HG03460 (cell line): ENCODE results near the gene GDPD2.
A peak's percentile ranks its signal among the peaks of the same experiment; 100 is the strongest.

Experiments used
- ATAC-seq: cut with Tn5 transposase; IDR thresholded peaks from one replicate; pipeline ENCODE4 v1.9.1; 2021; ENCODE audit not compliant: unreplicated experiment

Gene GDPD2

GRCh38 chrX:70437921-70438665 lies 15.0 kb downstream of the GDPD2 start:
- no peak for ATAC-seq

DNA sequence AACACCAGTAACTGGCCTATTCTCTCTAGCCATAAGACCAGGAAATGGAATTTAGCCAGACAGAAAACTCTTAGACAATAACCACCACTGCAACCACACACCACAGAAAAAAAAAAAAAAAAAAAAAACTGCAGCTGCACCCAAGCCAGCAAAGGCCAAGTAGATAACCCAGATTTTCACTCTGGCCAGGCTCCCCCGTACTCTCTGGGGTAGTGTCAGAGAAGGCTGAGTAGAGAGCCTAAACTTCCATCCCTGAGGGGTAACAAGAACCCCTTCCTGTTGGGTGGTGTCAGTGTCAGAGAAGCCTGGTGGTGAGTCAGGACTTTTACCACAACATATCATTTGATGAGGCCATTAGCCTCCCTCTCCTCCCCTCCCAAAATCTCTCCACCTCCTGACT lies 15.9 kb downstream of the GDPD2 start:
- no peak for ATAC-seq

DNA sequence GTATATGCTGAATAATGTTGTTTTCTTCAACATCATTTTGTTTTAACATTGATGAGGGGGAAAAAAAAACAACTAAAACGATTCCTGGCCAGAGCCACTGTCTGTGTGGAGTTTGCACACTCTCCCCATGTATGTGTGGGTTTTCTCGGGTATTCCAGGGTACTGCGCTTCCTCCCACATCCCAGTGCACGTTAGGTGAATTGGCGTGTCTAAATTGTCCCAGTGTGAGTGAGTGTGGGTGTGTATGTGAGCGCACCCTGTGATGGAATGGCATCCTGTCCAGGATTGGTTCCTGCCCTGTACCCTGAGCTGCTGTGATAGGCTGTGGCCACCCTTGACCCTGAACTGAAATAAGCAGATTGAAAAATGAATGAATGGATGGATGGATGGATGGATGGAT lies 19.1 kb downstream of the GDPD2 start:
- ATAC-seq = no peak

DNA sequence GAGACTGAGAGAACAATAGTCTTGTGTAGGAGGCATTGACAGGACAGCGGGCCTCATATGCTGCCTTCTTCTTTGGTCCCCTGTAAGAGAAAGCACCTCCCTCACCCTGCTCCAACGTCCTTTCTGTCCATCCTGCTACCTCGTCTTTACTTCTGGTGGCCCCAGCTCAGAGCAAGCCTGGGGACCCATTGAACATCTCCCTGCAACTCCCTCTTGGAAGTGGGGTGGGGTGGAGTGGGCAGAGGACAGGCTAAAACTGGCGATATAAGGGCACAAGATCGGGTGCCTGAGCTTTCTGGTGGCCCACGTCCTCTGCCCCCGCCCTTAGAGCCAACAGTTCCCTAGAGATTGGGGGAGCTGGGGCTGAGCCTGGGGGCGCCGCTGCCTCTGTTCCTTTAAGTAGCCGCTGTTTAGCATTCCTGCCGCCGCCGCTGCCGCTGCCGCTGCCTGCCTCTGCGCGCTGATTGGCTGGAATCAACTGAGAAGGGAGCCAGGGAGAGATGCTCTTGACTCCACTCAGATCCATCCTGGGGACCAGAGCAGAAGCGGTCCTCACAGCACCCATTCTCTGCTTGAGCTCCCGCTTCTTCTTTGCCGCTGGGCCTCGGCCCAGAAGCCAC lies 21.3 kb downstream of the GDPD2 start, which contains the start of gene DLG3:
Gene DLG3, plus strand, starts transcription at position 510 of the 620 bp plus-strand sequence. CDS start 367 bp downstream, outside the sequence.
- no peak for ATAC-seq

DNA sequence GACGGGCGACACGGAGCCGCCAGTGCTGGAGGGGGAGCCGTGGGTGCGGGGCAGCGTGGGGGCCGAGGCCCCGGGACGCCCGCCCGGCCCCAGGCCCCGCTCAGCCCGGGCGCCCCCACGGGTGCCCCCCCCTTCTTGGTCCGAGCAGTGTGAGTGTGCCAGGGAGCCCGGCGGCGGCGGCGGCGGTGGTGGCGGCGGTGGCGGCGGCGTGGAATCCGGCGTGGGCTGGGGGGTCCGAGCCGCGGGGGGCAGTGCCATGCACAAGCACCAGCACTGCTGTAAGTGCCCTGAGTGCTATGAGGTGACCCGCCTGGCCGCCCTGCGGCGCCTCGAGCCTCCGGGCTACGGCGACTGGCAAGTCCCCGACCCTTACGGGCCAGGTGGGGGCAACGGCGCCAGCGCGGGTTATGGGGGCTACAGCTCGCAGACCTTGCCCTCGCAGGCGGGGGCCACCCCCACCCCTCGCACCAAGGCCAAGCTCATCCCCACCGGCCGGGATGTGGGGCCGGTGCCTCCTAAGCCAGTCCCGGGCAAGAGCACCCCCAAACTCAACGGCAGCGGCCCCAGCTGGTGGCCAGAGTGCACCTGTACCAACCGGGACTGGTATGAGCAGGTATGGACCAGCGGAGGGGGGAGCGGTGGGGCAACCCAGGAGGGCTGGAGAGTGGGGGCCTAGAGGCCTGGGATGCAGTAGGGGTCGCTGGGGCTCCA lies 22.0 kb downstream of the GDPD2 start:
- no peak for ATAC-seq

DNA sequence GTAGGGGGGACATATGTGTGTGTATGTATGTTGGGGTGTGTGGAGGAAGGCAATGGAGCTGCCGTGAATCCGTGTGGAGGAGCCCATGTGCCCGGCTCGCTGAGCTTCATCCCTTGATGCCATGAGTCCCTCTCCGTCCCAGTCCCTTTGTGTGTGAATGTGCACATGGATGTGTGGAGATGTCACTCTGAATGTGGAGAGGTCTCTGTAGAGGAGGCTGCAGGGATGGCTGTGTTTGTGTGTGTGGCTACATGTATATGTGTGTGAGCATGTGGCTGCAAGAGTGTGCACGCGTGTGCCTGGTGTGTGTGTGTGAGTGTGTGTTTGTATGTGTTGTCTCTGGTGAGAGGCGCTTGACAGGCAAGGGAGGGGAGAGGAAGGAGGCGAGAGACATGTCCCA lies 22.8 kb downstream of the GDPD2 start:
- ATAC-seq = no peak

DNA sequence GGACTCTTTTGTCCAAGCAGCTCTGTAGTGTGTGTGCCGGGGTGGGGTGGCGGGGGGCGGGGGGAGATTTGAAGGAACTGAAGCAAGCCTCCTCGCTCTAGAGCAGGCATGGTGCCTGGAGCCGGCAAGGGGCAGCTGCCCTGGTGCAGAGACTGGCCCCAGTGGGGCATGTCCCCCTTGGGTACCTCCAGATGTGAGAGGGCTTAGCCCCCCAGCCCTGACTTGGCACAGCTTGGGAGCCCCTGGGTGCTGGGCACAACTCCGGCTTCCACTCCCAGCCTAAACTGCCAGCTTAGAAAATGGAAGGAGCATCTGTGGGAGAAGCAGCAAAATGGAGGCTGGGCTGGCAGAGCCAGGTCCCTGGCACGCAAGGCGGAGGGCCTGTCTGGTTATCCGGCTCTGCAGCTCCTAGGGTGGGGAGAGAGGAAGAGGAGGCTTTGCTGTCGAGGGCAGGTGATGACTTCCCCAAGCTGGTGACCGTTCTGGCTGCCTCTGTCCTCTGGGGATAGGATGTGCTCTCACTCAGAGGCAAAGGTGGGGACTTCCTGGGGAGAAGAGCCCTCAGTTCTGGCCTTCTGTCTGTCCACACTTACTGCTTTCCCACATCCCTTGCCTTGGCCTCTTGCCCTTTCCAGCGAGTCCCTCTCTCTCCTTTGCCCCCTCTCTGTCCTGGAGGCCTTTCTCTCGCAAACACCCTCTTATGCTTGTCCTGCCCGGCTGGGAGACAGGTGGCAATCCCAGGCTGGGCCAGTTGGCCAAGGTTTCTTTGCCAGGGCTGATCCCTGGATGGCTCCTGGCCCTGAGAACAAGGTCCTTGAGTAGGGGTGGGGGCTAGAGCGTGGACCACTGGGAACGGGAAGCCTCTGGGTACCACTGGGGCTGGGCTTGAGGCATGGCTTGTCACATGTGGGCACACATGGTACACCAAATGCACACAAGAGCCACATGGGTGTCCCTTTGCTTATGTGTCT lies 23.6 kb downstream of the GDPD2 start:
- ATAC-seq = no peak

GRCh38 chrX:70449457-70449966 lies 26.4 kb downstream of the GDPD2 start:
- ATAC-seq = no peak

GRCh38 chrX:70452143-70452733 lies 29.1 kb downstream of the GDPD2 start:
- peak; percentile 34 for ATAC-seq

GRCh38 chrX:70453024-70453618 lies 30.0 kb downstream of the GDPD2 start:
- no peak for ATAC-seq

DNA sequence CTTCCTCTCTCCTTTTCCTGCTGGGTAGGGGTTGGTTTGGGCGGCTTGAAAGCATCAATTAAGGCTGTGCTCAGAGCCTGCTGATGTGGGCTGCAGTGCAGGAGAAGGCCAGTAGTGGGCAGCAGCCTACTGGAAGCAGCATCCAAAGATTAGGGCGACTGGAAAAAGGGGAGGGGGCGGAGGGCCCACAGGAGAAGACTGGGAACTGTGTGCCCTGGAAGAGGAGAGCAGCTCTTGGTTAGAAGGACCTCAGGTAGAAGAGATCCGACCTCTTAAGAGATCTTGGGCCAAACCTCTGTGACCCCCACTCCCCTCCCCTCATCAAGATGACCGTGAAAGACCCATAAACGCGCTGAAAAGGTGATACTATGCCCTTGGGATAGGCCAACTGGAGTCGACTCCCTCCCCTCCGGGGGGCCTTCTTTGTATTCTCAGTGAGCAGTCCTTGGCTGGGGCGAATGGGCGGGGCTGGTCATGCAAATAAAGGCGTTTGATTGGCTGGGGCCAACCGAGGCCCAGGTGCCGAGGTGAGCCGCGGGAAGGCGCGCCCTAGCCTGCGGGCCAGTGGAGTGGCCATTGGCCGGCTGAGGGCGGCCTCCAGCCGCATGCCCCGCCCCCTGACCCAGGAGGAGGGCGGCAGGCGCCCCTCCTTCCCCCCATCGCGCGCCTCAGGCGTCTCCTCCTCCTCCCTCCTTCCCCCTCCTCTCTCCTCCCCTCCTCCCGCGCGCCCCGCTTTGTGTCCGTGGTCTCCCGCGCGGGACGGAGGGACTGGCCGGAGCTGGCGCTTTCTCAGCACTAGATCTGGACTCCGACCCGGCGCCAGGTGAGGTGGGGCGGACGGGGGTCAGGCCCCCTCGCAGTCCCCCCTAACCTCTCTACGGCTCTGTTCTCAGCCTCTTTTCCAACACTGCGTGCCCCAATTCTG lies 31.6 kb downstream of the GDPD2 start:
- ATAC-seq = peak; percentile 68

DNA sequence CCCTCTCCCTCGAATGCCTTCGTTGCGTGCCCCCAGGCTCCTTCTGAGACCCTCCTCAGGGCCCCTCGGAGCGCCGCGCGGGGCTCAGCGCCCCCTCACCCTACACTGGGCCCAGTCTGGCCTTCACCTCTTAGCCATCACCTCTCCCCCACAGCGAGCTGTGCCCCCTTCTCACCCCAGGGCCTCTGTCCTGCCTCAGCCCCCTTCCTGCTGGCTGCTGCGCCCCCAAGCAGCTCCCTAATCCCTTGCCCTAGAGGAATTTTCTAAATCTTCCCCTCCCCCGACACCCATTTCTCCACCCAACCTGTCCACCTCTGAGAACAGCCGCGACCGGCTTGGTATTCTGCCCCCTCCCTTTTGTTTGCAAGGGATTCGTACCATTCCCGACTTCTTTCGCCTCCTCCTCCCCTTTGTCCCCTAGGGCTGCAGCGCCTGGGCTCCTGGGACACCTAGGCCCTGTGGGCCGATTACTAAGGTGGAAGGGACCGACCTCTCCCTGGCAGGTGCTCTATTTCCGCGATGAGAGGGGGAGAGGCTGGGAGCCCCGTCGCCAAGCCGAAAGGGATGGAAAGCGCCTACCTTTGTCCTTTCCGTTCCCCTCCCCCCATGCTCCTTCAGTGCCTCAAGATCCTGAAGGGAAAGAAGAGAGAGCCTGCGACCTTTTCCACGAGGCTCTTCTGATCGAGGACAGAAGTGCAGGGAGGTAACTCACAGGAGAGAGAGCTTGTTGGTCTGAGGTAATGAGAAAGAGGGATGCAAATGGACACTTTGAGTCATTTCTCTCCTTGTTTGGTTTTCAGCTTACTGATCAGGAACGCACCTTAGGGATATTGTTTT lies 32.5 kb downstream of the GDPD2 start:
- ATAC-seq = no peak

DNA sequence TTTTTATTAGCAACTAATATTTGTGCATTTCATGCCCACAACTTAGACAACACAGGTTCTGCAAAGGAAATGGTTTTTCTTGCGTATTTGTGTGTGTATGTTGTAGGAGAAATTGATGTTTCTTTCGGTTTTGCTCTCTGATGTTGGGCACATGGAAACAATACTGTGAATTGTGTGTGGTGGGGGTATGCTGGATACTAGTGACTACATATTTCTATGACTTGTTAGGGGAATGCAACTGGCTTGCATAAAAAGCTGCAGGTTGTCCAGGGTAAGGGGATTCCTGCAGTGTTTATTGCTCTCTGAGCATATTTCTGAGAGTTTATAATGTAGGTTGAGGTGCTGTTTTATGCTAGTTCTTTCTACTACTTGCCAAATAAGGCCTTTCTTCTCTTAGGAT lies 33.1 kb downstream of the GDPD2 start:
- no peak for ATAC-seq

GRCh38 chrX:70461026-70461425 lies 37.9 kb downstream of the GDPD2 start:
- ATAC-seq = no peak

DNA sequence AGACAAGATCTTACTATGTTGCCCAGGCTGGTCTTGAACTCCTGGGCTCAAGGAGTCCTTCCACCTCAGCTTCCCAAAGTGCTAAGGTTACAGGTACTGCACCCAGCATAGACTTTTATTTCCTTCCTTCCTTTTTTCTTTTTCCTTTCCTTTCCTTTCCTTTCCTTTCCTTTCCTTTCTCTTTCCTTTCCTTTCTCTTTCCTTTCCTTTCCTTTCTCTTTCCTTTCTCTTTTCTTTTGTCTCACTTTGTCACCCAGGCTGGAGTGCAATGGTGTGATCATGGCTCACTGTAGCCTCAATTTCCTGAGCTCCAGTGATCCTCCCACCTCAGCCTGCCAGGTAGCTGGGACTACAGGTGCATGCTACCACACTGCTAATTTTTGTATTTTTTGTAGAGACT lies 40.9 kb downstream of the GDPD2 start:
- no peak for ATAC-seq

DNA sequence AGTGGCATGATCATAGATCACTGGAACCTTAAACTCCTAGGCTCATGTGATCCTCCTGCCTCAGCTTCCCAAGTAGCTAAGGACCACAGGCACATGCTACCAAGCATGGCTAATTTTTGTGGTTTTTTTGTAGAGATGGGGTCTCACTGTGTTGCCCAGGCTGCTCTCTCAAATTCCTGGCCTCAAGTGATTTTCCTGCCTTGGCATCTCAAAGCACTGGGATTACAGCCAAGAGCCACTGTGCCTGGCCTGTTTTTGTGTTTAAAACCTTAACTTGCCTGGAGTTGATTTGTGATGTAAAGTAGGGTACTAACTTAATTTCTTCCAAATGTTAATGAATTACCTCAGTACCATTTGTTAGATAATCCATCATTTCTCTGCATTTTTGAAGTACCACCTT lies 43.9 kb downstream of the GDPD2 start:
- ATAC-seq = no peak

- no peak for ATAC-seq
These were observed 45.6 kb downstream of the GDPD2 start for GRCh38 chrX:70468709-70469108.

GRCh38 chrX:70470850-70471289 lies 47.8 kb downstream of the GDPD2 start:
- peak; percentile 56 for ATAC-seq
